K562 (cell line): Measurements from ENCODE around the gene HCN3. TPM values are rescaled to one million over a fixed set of nuclear protein-coding genes. Genes with fewer than 3 reads are reported as not detected.
A peak's percentile ranks its signal among the peaks of the same experiment; 100 is the strongest.

Experiments
- ARID4B ChIP-seq: sonication (generic); formaldehyde crosslinking; IDR thresholded peaks from 2 replicates; pipeline ENCODE4 v1.8.0; 2022; ENCODE audit warnings: mild to moderate bottlenecking, missing genetic modification reagents
- CCNT2 ChIP-seq: IDR thresholded peaks from 2 replicates; pipeline ENCODE4 v1.6.1; 2011; ENCODE audit warnings: borderline replicate concordance, low read depth, mild to moderate bottlenecking, moderate library complexity, mixed read lengths, low read length; ENCODE audit not compliant: insufficient read length; ENCODE audit errors: extremely low read depth
- E2F1 ChIP-seq: sonication (generic); formaldehyde crosslinking; IDR thresholded peaks from 2 replicates; pipeline ENCODE4 v1.8.1; 2023; ENCODE audit warnings: mild to moderate bottlenecking, missing genetic modification reagents, moderate library complexity
- ELF1 ChIP-seq: fragments of 200-800 bp; sonication (Bioruptor generic); IDR thresholded peaks from 2 replicates; pipeline ENCODE4 v1.6.1; 2016; ENCODE audit warnings: missing genetic modification characterization, missing compliant biosample characterization
- HDAC2 ChIP-seq: fragments of 450-650 bp; IDR thresholded peaks from 2 replicates; pipeline ENCODE4 v1.6.1; 2016; ENCODE audit warnings: mild to moderate bottlenecking
- KLF16 ChIP-seq: IDR thresholded peaks from 2 replicates; pipeline ENCODE4 v1.6.1; 2016; ENCODE audit warnings: antibody characterized with exemption
- SETDB1 ChIP-seq: IDR thresholded peaks from one replicate; pipeline ENCODE4 v1.6.1; 2012; ENCODE audit warnings: low read length, control low read depth, inconsistent platforms
- TARDBP ChIP-seq: fragments of 450-650 bp; IDR thresholded peaks from 2 replicates; pipeline ENCODE4 v1.6.1; 2016
- VEZF1 ChIP-seq: fragments of 200-800 bp; sonication (Bioruptor generic); IDR thresholded peaks from 2 replicates; pipeline ENCODE4 v1.6.1; 2017; ENCODE audit warnings: missing genetic modification characterization, missing compliant biosample characterization
- ZNF395 ChIP-seq: fragments of 200-800 bp; sonication (Bioruptor generic); IDR thresholded peaks from 2 replicates; pipeline ENCODE4 v1.6.1; 2017; ENCODE audit warnings: missing genetic modification characterization, missing compliant biosample characterization
- ZNF592 ChIP-seq: fragments of 450-650 bp; IDR thresholded peaks from 2 replicates; pipeline ENCODE4 v1.6.1; 2017; ENCODE audit warnings: antibody characterized with exemption, mild to moderate bottlenecking
- ZNF644 ChIP-seq: fragments of 200-800 bp; sonication (Bioruptor generic); IDR thresholded peaks from 2 replicates; pipeline ENCODE4 v1.6.1; 2016; ENCODE audit warnings: low read depth, missing genetic modification characterization, missing compliant biosample characterization
- polyA plus RNA-seq, 8 experiments: library from polyadenylated mRNA; depleted of rRNA in 4 of 8; stranded (reverse) in 5 of 8; unstranded in 3 of 8; fragments of >200 nt; fragmentation: Nextera tagmentation in 2 of 8; fragmentation: Illumina TruSeq in 1 of 8; extraction: Ambion mirVana in 2 of 8; extraction: Trizol in 1 of 8; gene quantifications; 2 replicates each; pipeline versions ENCODE4 v1.2.1 to v1.2.3, GENCODE V29; 2011 to 2014; ENCODE audit warnings: inconsistent platforms in 1 of 8, missing spikeins in 1 of 8
- total RNA-seq, 7 experiments: library from RNA; depleted of rRNA in 6 of 7; stranded (reverse); fragments of >200 nt in 6 of 7; fragmentation: Illumina TruSeq in 2 of 7; extraction: Trizol in 2 of 7; gene quantifications; 2 replicates each; pipeline versions ENCODE4 v1.2.1 to v1.2.3, GENCODE V29; 2011 to 2021; ENCODE audit warnings: low replicate concordance in 1 of 7

Gene HCN3
- total and polyA plus RNA-seq, 9 of the 15 experiments (the other 6 are each of a cell fraction or from before 2014, with no cell fraction given), result 0.91 to 9.7 (median 3.9) TPM

- TF ChIP-seq E2F1 (CRISPR knock-in tag), result peak; percentile 95
- TF ChIP-seq ZNF395 (CRISPR knock-in tag), result 0 out of 2 replicates have a peak, but pooled peaks have one; percentile 32
- TF ChIP-seq KLF16, result no peak
- 0 out of 2 replicates have a peak, but pooled peaks have one; percentile 24 for TF ChIP-seq ELF1 (tag)
- no peak for TF ChIP-seq HDAC2
- TF ChIP-seq VEZF1, result peak; percentile 93
- TF ChIP-seq SETDB1, result no peak
- TF ChIP-seq ARID4B (CRISPR knock-in tag), result peak; percentile 89; the same call in 1 of the 2 replicates
- TF ChIP-seq TARDBP, result 0 out of 2 replicates have a peak, but pooled peaks have one; percentile 35
- TF ChIP-seq ZNF644 (tag), result no peak
- peak; percentile 81 for TF ChIP-seq CCNT2
- 0 out of 2 replicates have a peak, but pooled peaks have one; percentile 14 for TF ChIP-seq ZNF592
Observed at GRCh38 chr1:155277070-155277901, at the start of gene HCN3 (continued).
